ENCODE data around the gene YAF2.
A peak's percentile ranks its signal among the peaks of the same experiment; 100 is the strongest.

The YAF2 gene, protein sequence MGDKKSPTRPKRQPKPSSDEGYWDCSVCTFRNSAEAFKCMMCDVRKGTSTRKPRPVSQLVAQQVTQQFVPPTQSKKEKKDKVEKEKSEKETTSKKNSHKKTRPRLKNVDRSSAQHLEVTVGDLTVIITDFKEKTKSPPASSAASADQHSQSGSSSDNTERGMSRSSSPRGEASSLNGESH

DNA sequence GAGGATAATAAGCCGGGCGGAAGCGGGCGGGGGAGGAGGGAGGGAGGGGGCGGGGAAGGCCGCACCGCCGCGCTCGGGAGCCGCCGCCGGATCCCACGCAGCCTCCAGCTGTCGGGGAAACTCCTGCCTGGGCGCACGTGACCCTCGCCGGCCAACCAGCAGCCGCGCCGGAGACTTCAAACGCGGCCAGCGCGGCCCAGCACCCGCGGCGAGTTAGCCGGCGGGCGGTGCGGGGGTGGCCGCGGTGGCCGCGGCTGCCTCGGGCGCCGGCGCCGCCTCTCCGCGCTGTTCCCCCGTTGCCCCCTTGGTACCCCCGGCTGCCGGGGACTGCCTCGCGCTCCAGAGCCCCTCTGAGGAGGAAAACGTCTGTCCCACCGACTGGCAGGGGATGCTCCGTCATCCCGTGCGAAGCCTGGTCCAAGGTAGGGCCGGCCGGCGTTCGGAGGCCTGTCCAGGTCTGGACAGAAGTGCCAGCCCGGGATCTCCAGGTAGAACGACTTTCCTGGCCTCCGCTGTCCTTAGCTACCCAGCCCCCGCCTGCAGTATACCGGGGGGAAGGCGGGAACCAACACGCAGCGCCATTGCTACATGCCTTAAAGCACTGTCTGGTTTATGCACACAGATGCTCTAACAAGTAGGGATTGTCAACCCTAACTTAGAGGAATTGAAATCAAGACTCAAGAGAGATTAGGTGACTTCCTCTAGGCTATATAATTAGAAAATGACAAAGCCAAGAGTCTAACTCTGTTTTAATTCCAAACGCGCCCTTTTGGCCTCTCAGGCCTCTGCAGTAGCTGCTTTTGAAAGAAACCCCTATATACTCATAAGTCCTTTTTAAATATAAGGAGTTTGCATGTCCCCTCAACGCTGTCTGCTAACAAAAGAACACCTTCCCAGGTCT lies at the start of gene YAF2:
TSS of gene YAF2 (minus strand) at position 9 of the 901 bp plus-strand sequence. CDS start 68 bp downstream, outside the sequence.
- peak; percentile 92 for DNase-seq (ENCODE audit: low read depth)

DNA sequence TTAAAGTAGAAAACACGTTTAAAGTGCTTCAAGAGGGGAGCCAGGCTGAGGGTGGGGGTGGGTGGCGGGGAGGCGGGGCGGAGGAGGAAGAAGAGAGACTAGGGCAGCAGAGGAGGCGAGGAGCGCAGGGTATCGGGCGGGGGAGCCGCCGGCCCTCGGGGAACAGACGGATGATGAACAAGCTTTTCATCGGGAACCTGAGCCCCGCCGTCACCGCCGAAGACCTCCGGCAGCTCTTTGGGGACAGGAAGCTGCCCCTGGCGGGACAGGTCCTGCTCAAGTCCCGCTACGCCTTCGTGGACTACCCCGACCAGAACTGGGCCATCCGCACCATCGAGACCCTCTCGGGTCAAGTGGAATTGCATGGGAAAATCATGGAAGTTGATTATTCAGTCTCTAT lies 48.7 kb upstream of the YAF2 start:
- no peak for DNase-seq (ENCODE audit: low read depth)

DNA sequence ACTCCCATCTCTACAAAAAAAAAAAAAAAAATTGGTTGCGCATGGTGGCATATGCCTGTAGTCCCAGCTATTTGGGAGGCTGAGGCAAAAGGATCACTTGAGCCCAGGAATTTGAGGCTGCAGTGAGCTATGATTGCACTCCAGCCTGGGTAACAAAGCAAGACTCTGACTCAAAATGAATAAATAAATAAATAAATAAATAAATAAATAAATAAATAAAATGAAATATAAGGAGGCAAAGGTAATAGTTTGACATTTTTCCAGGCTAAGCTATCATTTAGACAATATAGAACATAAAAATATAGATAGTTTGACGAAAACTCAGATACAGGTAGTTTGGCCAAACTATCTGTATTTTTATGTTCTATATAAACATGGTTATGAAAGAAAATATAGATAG lies 47.4 kb upstream of the YAF2 start:
- no peak for DNase-seq (ENCODE audit: low read depth)

DNA sequence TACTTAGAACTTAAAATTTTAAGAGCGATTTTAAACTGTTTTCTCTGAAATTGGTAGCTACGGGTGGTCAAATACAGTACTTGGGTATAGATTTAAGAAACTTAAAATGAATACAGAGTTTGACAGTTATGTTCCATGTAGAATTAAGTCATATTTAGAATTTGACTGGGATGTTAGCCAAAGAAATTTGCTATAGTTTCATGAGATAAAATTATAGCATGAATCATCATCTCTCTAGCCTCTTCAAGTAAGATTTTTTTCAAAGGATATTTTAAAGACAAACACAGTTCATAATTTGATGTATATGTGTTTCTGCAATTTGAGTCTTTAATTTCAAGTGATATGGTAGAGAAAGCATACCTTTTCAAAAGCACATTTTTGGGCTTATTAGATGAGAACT lies 46.8 kb upstream of the YAF2 start:
- peak; percentile 49 for DNase-seq (ENCODE audit: low read depth)

DNA sequence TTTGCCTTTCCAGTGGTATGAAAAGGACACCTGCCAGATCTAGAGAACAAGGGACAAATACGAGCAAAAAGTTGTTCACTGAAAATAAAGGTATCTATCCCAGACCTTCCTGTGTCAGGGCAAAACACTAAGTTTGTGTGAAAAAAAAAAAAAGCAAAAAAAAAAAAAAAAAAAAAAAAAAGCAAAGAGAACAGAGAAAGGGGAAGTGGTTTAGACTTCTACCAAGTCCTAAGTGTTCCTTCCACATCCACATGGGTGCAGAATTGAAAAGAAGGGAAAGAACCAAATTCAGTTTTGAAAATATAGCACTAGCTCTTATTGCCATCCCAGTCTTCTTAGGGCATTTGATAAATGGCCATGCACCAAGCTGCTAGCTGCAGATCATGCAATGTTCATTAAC lies 46.1 kb upstream of the YAF2 start:
- DNase-seq (ENCODE audit: low read depth) = no peak

DNA sequence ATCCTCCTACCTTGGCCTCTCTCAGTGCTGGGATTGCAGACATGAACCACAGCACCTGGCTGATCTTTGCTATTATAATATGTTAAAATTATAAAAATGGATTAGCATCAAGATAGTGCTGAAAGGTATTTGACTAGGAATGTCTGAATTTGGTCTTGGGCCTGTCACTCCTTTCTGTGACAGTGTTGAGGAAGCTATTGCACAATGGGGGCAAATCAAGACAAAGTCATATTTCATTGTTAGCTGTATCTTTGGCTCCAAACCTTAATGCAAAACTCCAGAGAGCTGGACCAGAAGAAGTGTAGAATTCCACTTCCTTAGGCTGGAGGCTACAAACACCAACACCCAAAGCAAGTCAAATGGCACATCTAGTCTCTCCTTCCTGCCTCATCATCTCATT lies 45.7 kb upstream of the YAF2 start:
- no peak for DNase-seq (ENCODE audit: low read depth)

DNA sequence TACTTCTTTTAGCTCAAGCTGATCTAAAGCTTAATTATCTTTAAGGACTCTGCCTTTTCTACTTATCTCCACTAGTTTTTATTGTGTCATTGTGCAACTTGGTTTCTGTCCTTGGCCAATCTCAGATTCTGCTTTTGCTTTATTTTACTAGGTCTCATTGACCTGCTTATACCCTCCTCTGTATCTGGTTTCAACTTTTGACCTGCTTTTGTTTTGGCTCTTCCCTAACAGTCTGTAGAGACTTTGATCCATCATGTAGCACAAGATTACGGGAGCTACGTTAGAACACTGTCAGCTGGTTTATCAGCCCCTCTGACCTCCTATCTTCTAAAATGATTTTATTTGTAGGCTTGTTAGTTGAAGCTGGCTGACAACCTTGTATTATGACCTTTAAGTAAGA lies 44.2 kb upstream of the YAF2 start:
- no peak for DNase-seq (ENCODE audit: low read depth)

DNA sequence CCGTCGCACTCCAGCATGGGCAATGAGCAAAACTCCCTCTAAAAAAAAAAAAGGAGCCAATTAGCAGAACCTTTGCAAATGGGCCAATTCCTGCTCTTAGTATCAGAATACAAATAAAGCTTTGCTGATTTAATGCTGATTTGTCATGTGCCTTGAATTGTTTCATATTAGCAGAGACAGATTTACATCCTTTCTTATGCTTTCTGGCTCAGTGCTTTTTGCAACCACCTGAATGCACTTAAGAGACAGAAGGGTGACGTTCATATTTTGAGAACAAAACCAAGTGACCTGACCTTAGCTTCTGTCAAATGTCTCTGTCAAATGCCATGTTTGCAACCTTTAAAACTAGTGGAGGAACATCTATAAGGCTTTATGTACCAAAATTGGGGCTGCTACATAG lies 43.8 kb upstream of the YAF2 start:
- no peak for DNase-seq (ENCODE audit: low read depth)

DNA sequence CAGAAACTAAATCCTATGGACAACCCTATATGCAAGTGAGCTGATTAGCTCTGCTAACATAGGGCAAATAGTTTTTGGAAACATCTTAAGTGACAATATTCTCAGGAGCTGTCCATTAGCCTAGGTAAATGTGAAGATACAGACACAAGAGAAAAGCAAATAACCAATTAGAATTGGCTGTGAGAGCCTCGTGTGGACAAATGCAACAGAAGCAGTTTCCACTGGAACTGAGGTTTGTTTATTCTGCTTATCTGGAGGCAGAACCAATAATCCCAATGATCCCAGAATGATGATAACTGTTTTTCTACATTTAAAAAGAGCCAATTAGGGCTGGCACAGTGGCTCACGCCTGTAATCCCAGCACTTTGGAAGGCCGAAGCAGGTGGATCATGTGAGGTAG lies 43.2 kb upstream of the YAF2 start:
- DNase-seq (ENCODE audit: low read depth) = no peak

DNA sequence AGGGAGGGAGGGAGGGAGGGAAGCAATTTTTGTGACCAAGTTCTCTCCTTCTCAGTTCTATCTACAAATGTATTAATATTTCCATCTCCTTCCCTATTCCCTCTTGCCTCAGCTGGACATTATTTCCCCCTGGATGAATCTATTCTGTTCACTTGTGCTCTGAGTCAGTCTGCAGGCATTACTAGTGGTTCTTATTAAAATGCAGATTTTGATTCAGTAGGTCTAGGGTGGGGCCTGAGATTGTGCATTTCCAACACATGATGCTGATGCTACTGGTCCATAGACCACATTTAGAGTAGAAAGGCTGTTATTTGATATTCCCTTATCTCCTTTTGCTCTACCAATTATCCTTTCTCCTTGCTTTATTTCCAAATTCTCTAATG lies 40.1 kb upstream of the YAF2 start:
- DNase-seq (ENCODE audit: low read depth) = peak; percentile 4

DNA sequence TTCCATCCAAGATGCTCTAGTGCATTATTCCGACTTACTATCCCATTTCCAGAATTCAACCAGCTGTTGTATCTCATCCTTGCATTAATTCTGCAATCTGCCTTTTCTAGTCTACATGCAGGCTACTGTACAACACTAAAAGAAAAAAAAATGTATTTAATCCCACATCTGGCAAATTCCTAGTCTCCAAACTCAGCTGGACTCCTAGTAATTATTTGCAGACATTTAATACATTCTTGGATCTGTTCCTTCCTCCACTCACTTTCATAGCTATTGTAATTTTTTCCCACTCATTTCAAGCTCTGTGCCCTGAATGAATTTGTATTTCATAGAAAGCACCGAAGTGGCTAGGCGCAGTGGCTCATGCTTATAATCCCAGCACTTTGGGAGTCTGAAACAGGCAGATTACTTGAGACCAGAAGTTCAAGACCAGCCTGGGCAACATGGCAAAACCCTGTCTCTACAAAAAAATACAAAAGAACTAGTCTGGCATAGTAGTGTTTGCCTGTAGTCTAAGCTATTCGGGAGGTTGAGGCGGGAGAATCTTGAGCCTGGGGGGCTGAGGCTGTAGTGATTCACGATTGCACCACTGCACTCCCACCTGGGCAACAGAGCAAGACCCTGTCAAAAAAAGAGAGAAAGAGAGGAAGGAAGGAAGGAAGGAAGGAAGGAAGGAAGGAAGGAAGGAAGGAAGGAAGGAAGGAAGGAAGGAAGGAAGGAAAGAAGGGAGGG lies 39.5 kb upstream of the YAF2 start:
- DNase-seq (ENCODE audit: low read depth) = no peak

DNA sequence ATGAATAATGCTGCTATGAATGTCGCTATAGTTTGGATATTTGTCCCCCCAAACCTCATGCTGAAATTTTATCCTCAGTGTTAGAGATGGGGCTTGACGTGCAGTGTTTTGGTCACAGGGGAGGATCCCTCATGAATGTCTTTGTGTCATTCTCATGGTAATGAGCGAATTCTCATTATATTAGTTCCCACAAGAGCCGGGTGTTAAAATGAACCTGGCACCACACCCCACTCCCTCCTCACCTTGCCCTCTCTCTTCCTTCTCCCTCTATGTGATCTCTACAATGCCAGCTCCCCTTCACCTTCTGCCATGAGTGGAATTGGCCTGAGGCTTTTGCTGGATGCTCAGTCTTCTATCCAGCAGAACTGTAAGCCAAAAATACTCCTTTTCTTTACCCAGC lies 37.5 kb upstream of the YAF2 start:
- no peak for DNase-seq (ENCODE audit: low read depth)

DNA sequence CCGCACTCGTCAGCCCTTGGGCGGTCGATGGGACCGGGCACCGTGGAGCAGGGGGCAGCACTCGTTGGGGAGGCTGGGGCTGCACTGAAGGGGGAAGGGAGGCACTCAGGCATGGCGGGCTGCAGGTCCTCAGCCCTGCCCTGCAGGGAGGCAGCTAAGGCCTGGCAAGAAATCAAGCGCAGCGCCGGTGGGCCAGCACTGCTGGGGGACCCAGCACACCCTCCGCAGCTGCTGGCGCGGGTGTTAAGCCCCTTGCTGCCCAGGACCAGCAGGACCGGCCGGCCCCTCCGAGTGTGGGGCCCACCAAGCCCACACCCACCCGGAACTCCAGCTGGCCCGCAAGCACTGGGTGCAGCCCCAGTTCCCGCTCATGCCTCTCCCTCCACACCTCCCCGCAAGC lies 35.7 kb upstream of the YAF2 start:
- no peak for DNase-seq (ENCODE audit: low read depth)

DNA sequence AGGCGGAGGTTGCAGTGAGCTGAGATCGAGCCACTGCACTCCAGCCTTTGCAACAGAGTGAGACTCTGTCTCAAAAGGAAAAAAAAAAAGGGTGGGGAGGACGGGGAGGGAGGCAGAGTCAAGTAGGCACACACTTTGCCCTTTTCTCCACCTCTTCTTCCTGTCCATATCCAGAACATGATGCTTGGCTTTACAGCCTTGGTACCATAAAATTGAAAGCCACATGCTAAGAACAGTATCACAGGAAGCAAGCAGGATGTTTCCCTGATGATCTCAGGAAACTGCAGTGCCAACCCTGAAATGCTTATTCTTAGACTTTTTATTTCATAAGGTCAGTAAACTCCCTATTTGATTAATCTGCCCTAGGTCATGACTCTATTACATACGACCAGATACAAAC lies 32.5 kb upstream of the YAF2 start:
- DNase-seq (ENCODE audit: low read depth) = no peak

DNA sequence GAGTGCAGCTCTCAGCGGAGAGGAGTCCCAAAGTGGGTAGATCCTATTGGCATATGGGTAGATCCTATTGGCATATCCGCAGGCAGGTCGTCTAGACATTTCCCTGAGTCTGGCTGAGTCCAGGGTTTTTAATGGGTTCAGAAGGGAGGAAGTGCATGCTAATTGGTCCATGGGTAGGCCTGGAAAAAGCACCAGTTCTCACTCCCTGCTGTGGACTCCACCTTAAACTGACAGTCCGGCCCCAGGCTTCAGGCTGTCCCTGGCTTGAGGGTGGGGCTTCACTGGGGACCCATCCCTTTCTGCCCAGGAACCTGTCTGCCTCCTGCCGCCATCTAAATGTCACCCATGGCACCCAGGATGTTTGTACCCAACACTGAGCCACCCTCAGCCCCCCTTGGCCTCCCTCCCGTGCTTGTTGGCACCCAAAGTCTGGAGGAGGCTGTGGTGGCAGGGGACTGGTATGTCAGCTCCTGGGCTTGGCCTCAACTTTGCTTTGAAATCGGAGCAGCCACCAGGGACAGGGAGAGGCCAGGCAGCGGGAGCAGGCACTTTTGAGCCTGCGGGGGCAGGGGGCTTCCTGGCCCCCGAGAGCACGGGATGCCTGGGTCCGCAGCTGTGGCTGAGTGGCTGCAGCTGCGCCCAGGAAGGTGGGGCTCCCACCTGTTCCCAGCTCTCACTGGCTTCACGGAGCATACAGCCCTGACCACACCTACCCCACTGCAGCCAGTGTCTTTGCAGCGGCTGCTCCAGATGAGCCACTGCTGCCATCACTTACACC lies 29.6 kb upstream of the YAF2 start:
- no peak for DNase-seq (ENCODE audit: low read depth)

DNA sequence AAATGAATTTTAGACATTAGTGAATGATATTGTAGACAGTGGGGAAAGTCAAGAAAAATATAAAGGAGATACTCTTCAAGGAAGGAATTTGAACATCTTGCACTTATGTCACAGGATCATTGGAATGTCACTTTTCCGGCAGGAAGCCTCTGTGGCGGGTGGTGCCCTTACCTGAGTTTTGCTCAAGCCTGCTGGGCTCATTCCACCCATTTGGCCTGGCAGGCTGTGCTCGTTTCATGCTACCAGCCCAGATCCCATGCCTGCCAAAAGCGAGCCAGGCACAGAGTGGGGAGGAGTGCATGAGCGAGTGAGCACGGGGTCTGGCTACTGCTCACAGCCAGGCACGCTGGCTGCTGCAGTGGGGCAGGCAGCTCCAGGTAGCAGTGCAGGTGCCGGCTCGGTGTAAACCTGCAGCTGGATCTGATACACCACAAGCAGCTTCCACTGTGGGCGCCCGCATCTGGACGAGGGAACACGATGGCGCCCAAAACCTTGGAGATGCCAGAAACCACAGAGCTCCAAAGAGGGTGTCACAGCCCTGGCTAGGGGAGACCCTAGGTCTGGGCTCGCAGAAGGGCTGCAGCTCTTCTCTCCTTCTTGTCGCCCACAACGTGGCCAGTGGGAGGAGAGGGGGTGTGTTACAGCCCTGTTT lies 28.7 kb upstream of the YAF2 start:
- no peak for DNase-seq (ENCODE audit: low read depth)

DNA sequence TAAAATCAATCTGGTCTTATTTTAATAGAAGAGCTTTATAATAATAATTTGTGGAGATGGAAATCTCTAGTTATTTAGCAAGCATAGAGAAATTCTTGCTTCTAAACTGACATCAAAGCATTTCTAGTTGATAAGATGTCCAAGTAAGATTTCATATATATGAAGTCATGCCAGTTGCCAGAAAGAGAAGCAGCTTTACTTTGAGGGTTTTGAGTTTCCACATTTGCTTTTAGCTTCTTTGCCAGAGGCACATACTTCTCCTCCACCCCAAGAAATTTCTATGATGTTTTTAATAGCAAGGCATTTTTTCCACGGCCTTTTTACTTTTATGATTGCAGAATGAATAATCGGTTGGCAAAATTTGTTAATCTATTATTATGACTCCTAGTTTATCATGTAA lies 24.2 kb upstream of the YAF2 start:
- peak; percentile 17 for DNase-seq (ENCODE audit: low read depth)

DNA sequence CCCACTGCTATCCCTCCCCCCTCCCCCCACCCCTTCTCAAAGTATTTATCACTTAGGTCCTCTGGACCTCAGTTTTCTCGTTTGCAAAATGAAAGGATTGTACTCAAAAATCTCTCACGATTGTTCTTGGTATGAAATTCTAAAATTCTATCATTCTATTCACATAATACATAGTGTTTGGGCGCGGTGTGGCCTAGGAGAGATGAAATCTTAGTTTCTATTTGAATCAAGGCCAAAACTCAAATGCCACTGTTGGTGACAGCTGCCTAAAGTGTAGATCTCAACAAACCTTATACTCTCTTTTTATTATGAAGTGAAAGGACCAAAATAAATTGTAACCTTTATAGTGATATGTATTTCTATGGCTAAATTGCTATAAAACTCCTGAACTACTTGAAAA lies 23.7 kb upstream of the YAF2 start:
- no peak for DNase-seq (ENCODE audit: low read depth)

DNA sequence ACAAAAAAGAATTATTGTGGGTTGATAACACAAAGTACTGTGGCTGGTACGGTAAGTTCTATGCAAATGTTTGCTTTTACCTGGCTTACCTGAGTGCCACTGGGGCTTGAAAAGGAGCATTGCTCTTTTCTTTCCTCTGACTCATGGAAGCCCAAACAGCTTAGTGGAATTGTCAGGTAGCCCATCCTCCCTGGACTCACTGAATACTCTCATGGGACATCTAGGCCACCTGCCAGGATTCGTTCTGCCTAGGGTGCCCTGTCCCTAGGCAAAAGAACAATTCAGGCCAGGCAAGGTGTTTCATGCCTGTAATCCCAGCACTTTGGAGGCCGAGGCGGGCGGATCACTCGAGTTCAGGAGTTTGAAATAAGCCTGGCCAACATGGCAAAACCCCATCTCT lies 22.5 kb upstream of the YAF2 start:
- DNase-seq (ENCODE audit: low read depth) = no peak

DNA sequence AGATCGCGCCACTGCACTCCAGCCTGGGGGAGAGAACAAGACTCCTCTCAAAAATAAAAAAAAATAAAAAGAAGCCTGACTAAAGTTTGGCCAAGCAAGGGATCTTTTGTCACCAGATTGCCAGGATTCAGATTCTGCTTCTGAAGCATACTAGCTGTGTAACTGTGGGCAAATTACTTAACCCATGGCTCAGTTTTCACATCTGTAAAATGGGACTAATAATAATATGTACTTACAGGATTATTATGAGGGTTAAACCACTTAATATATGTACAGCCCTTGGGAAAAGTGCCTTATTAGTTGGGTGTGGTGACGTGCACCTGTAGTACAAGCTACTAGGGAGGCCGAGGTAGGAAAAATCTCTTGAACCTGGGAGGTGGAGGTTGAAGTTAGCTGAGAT lies 21.7 kb upstream of the YAF2 start:
- DNase-seq (ENCODE audit: low read depth) = no peak

DNA sequence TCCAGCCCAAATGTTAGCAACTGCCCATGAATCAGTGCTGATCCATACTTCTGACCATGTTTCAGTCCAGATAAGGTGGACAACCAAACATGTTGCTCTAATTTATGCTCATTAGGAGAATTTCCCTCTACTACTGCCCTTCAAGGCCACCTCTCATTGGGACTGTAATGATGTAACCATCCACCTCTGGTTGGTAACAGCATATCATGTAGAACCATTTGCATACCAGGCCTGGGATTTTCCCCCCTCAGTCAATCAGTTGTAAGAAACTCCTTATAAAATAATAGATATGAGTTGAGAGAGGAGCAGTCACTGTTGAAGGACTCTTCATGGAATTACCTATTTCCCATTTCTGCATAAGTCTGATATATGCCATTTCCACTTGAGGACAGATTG lies 17.8 kb upstream of the YAF2 start:
- no peak for DNase-seq (ENCODE audit: low read depth)
